OCI-LY7 (cell line): Measurements from ENCODE around the gene WDR7. TPM values are rescaled to one million over a fixed set of nuclear protein-coding genes. Genes with fewer than 3 reads are reported as not detected.

ENCODE experiments used
- BruUV-seq: library from RNA; stranded (reverse); fragments of 400-500 nt; replicated peaks from 2 replicates; lab custom pipeline; 2021; lab: Mats Ljungman, UMichigan
- CTCF ChIA-PET: fragments of 300-600 bp; sonication (Branson Sonifier 250); formaldehyde crosslinking; loops from one replicate; lab custom pipeline; 2022; ENCODE audit warnings: antibody characterized with exemption; ENCODE audit not compliant: unreplicated experiment; lab: Charles Lee
- POLR2A ChIA-PET: fragments of 300-600 bp; sonication (Branson Sonifier 250); formaldehyde crosslinking; loops from one replicate; lab custom pipeline; 2022; ENCODE audit warnings: antibody characterized with exemption; lab: Charles Lee
- DNase-seq: peaks from one replicate; pipeline ENCODE4 v3.0.0-alpha.2; 2015; ENCODE audit warnings: low spot score
- H2AFZ ChIP-seq: fragments of 200-600 bp; sonication (generic), shearing (Covaris generic); 2 replicates; pipeline ENCODE4 v1.6.1; 2014; ENCODE audit warnings: mild to moderate bottlenecking, antibody characterized with exemption, low read length, moderate library complexity
- H3K27ac ChIP-seq: fragments of 200-600 bp; sonication (generic); 2 replicates; pipeline ENCODE4 v1.5.1; 2014; ENCODE audit warnings: mixed run types, low read depth, mild to moderate bottlenecking, moderate library complexity, low read length, inconsistent platforms; ENCODE audit not compliant: poor library complexity, severe bottlenecking
- H3K36me3 ChIP-seq: fragments of 200-600 bp; sonication (generic); 2 replicates; pipeline ENCODE4 v1.6.1; 2014; ENCODE audit warnings: mild to moderate bottlenecking, antibody characterized with exemption, low read length, moderate library complexity, mixed read lengths; ENCODE audit not compliant: insufficient read depth
- H3K4me1 ChIP-seq: fragments of 200-600 bp; sonication (generic); 2 replicates; pipeline ENCODE4 v1.5.1; 2014; ENCODE audit warnings: mild to moderate bottlenecking, low read length; ENCODE audit not compliant: insufficient read depth, poor library complexity, severe bottlenecking
- H3K4me2 ChIP-seq: fragments of 200-600 bp; sonication (generic); 2 replicates; pipeline ENCODE4 v1.6.1; 2014; ENCODE audit warnings: mild to moderate bottlenecking, low read length
- H3K4me3 ChIP-seq: fragments of 200-600 bp; sonication (generic); 2 replicates; pipeline ENCODE4 v1.5.1; 2014; ENCODE audit warnings: mild to moderate bottlenecking, low read depth, low read length; ENCODE audit not compliant: poor library complexity, severe bottlenecking
- H3K79me2 ChIP-seq: fragments of 200-600 bp; sonication (generic); 2 replicates; pipeline ENCODE4 v1.6.1; 2016; ENCODE audit warnings: low read depth, mild to moderate bottlenecking, low read length, moderate library complexity, mixed read lengths; ENCODE audit not compliant: insufficient read depth
- H3K9me2 ChIP-seq: fragments of 200-600 bp; sonication (generic); 2 replicates; pipeline ENCODE4 v1.6.1; 2016; ENCODE audit warnings: mild to moderate bottlenecking, low read length, mixed read lengths; ENCODE audit not compliant: insufficient read depth
- H3K9me3 ChIP-seq: fragments of 200-600 bp; sonication (generic); 2 replicates; pipeline ENCODE4 v1.6.1; 2014; ENCODE audit warnings: mild to moderate bottlenecking, mixed run types, low read length, mixed read lengths
- H4K20me1 ChIP-seq: fragments of 200-600 bp; sonication (generic); 2 replicates; pipeline ENCODE4 v1.6.1; 2014; ENCODE audit warnings: mild to moderate bottlenecking, antibody characterized with exemption, low read length, moderate library complexity, mixed read lengths; ENCODE audit not compliant: insufficient read depth
- EZH2phosphoT487 ChIP-seq: fragments of 200-600 bp; sonication (generic); IDR thresholded peaks from 2 replicates; pipeline ENCODE4 v1.6.1; 2018; ENCODE audit warnings: low read depth, borderline replicate concordance, mild to moderate bottlenecking, mixed run types, antibody characterized with exemption, low read length, moderate library complexity, mixed read lengths
- intact Hi-C: fragments of 100-400 bp; cut with micrococcal nuclease; formaldehyde crosslinking; loops from one replicate; pipeline ENCODE4 v1.10.0; 2022; ENCODE audit not compliant: unreplicated experiment
- total RNA-seq, 2 experiments: library from RNA; depleted of rRNA in 1 of 2; stranded (reverse); fragments of >200 nt in 1 of 2; shearing (Covaris generic) in 1 of 2; gene quantifications; 2 replicates each; pipeline ENCODE4 v1.2.3, GENCODE V29; 2014 to 2022
- TF ChIP-seq, protein P1 (sequence below): fragments of 200-600 bp; sonication (generic); conservative IDR thresholded peaks from 2 replicates; pipeline ENCODE4 v1.5.1; 2014; ENCODE audit warnings: mild to moderate bottlenecking, antibody characterized with exemption, low read length, moderate library complexity, mixed read lengths

WDR7 gene
- total RNA-seq, 2 experiments from 2014 or later: 13.2 to 17.1 TPM

DNA sequence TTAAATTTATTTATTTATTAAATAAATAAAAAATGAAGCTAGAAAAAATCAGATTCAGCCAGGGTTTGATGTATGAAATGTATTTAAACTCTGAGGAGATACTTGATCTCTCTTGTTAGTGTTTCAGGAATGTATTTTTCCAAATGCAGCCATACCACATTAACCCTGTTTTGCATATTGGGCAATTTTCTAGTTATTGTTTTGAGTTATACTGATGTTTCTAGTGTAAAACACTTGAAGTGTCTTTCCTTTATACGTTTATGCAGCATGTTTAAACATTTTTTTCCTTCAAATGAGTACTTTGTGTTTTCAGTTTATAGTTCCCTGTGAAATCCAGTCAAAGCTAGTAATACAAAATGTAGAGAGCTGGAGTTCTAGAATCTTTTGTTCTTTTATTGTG lies 69.9 kb downstream of the WDR7 start:
- no peak overlapping the region for H3K27ac ChIP-seq
- intact Hi-C loops: no loop called here
- H3K4me1 ChIP-seq: no peaks in the 10 kb centered on the region
- no peak overlapping the region for H3K4me2 ChIP-seq
- no peak overlapping the region for H2AFZ ChIP-seq
- H3K9me3 ChIP-seq: no peaks in the 10 kb centered on the region
- no peaks in the 10 kb centered on the region for H4K20me1 ChIP-seq
- H3K4me3 ChIP-seq: no peak overlapping the region
- H3K36me3 ChIP-seq: no peaks in the 10 kb centered on the region
- BruUV-seq: no TSS peak
- DNase-seq: no peak
- TF ChIP-seq, protein P1, sequence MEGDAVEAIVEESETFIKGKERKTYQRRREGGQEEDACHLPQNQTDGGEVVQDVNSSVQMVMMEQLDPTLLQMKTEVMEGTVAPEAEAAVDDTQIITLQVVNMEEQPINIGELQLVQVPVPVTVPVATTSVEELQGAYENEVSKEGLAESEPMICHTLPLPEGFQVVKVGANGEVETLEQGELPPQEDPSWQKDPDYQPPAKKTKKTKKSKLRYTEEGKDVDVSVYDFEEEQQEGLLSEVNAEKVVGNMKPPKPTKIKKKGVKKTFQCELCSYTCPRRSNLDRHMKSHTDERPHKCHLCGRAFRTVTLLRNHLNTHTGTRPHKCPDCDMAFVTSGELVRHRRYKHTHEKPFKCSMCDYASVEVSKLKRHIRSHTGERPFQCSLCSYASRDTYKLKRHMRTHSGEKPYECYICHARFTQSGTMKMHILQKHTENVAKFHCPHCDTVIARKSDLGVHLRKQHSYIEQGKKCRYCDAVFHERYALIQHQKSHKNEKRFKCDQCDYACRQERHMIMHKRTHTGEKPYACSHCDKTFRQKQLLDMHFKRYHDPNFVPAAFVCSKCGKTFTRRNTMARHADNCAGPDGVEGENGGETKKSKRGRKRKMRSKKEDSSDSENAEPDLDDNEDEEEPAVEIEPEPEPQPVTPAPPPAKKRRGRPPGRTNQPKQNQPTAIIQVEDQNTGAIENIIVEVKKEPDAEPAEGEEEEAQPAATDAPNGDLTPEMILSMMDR: no peak
- no peak for TF ChIP-seq EZH2phosphoT487
- ChIA-PET CTCF (no interaction called here), POLR2A (interaction anchor here (0.6 kb wide), 1 partner anchor 23 kb away, joined by 3 read pairs; no protein-coding TSS in a partner anchor)
- no peaks in the 10 kb centered on the region for H3K79me2 ChIP-seq
- H3K9me2 ChIP-seq: no peaks in the 10 kb centered on the region

DNA sequence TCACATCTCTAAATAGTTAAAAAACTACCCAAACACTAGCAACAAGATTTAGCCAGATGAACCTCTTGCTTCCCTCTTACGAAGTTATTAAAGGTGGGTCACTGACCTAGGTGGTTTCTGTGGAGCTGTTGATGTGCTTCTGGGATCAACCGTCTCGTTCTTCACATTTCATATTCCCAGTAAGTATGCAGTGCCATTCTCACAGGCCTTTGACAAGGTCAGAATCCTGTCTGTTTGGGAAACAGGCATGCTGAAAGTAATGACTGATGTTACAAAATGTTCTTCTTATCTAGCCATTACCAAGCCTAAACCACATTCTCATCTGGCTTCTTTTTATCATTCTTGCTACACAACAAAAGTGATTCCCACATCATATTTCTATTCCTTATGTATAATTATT lies 70.3 kb downstream of the WDR7 start:
- no peak overlapping the region for H3K27ac ChIP-seq
- CTCF ChIA-PET: no interaction called here
- no TSS peak for BruUV-seq

DNA sequence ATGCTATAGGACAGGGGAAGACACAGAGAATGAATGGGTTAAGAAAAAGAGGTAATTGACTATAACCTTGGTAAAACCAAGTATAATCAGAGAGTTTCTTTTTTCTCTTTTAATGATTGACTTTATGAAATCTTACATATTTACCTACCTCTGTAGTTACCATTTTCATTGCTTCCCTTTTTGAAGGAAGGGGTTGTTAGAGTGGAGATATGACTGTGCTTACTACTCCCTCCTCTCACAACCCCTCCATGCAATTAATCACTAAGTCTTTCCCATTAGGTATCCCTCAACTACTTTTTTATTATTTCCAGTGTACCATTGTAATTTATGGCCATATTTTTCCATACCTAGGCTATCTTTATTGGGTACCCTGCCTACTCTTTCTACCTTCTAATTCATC lies 71.4 kb downstream of the WDR7 start:
- Histone ChIP-seq H3K9me3 (no peaks in the 10 kb centered on the region), H3K9me2 (no peaks in the 10 kb centered on the region), H3K79me2 (no peaks in the 10 kb centered on the region), H3K36me3 (no peaks in the 10 kb centered on the region), H3K4me3 (no peak overlapping the region), H3K4me1 (no peaks in the 10 kb centered on the region), H3K27ac (no peak overlapping the region), H2AFZ (no peak overlapping the region), H3K4me2 (no peak overlapping the region), H4K20me1 (no peaks in the 10 kb centered on the region)
- no TSS peak for BruUV-seq
- TF ChIP-seq EZH2phosphoT487: no peak
- TF ChIP-seq, protein P1: no peak
- CTCF ChIA-PET: no interaction called here
- no peak for DNase-seq
- POLR2A ChIA-PET: no interaction called here
- intact Hi-C loops: no loop called here

More for the DNA sequence above, 70.3 kb downstream of the WDR7 start:
- no peak for DNase-seq
- no peak overlapping the region for H2AFZ ChIP-seq
- POLR2A ChIA-PET: no interaction called here
- H4K20me1 ChIP-seq: no peaks in the 10 kb centered on the region
- no peaks in the 10 kb centered on the region for H3K36me3 ChIP-seq
- TF ChIP-seq, protein P1: no peak
- TF ChIP-seq EZH2phosphoT487: no peak
- H3K4me3 ChIP-seq: no peak overlapping the region
- H3K9me2 ChIP-seq: no peaks in the 10 kb centered on the region
- intact Hi-C loops: no loop called here
- H3K4me2 ChIP-seq: no peak overlapping the region
- H3K79me2 ChIP-seq: no peaks in the 10 kb centered on the region
- H3K4me1 ChIP-seq: no peaks in the 10 kb centered on the region
- no peaks in the 10 kb centered on the region for H3K9me3 ChIP-seq
